Tibial nerve (tissue), 4 donors: ENCODE measurements around the gene EPHA3. TPM values are rescaled to one million over a fixed set of nuclear protein-coding genes. Genes with fewer than 3 reads are reported as not detected.

Experiments used
- DNase-seq, 2 donors: peaks; one replicate each; pipeline ENCODE4 v3.0.0-alpha.2; 2019; ENCODE audit warnings: low spot score in 2 of 2
- H3K27ac ChIP-seq, 4 donors: fragments of 200-600 bp; sonication (generic) in 3 of 4; one replicate each; pipeline ENCODE4 v1.5.1; 2017 to 2019; ENCODE audit warnings: mild to moderate bottlenecking in 1 of 4
- H3K27me3 ChIP-seq, 2 donors: fragments of 200-600 bp; sonication (generic) in 1 of 2; one replicate each; pipeline versions ENCODE4 v1.5.1 to v1.6.0; 2017 to 2019
- H3K36me3 ChIP-seq, 3 donors: fragments of 200-600 bp; sonication (generic); one replicate each; pipeline ENCODE4 v1.5.1; 2018 to 2019
- H3K4me1 ChIP-seq, 4 donors: fragments of 200-600 bp; sonication (generic) in 3 of 4; one replicate each; pipeline ENCODE4 v1.5.1; 2017 to 2019
- H3K4me3 ChIP-seq, 4 donors: fragments of 200-600 bp; sonication (generic) in 3 of 4; one replicate each; pipeline ENCODE4 v1.5.1; 2017 to 2019; ENCODE audit warnings: mild to moderate bottlenecking in 1 of 4, moderate library complexity in 1 of 4
- H3K9me3 ChIP-seq, 4 donors: fragments of 200-600 bp; sonication (generic) in 3 of 4; one replicate each; pipeline ENCODE4 v1.5.1; 2017 to 2019
- EP300 ChIP-seq, 2 donors: sonication (generic); formaldehyde crosslinking; IDR thresholded peaks; one replicate each; pipeline ENCODE4 v1.6.1; 2017; ENCODE audit warnings: antibody characterized with exemption in 2 of 2, mild to moderate bottlenecking in 1 of 2
- POLR2A ChIP-seq, 2 donors: fragments of 450-650 bp; IDR thresholded peaks; one replicate each; pipeline ENCODE4 v1.6.1; 2017; ENCODE audit warnings: antibody characterized with exemption in 2 of 2, mild to moderate bottlenecking in 2 of 2, moderate library complexity in 2 of 2
- WGBS, 2 donors: methylation state at CpG; one replicate each; pipeline ENCODE4 v1.1.5; 2018; 5-methylcytosine and 5-hydroxymethylcytosine counted together
- total RNA-seq, 4 donors: library from RNA; depleted of rRNA; stranded (reverse); fragments of >200 nt; gene quantifications; one replicate each; pipeline ENCODE4 v1.1.0, GENCODE V29; 2016
- TF ChIP-seq, protein P1 (sequence below), 5 experiments: fragments of 200-600 bp in 3 of 5; fragments of 450-650 bp in 2 of 5; sonication (generic) in 3 of 5; IDR thresholded peaks; one replicate each; pipeline ENCODE4 v1.5.1; 2016 to 2019; ENCODE audit warnings: antibody characterized with exemption in 5 of 5, mild to moderate bottlenecking in 3 of 5, moderate library complexity in 2 of 5

Gene EPHA3
- total RNA-seq, 4 donors from 2014 or later: 6.1 to 20.1 (median 7.9) TPM

DNA sequence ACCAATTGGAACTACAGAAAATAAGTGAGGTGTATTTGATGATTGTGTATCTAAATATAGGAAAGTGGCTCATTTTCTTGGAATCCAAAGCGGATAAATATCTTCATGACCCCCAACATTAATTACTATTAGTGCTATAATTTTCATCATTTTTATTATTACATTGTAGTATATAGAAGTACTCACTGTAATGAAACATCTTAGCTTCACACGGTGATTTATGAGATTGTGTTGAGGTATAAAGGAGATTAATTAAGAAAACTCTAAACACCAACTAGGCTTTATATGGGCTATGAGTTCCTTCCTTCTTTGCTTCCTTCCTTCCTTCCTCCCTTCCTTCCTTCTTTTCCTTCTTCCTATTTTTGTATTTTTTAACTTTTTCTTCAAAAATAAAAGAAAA lies 52.2 kb downstream of the EPHA3 start:
- H3K36me3 ChIP-seq: no peaks in the 10 kb centered on the region
- no peaks in the 10 kb centered on the region for H3K27me3 ChIP-seq
- H3K9me3 ChIP-seq: no peaks in the 10 kb centered on the region
- TF ChIP-seq EP300 (IDR thresholded peaks at IDR 0.05) (no peak), POLR2A (IDR thresholded peaks at IDR 0.05) (no peak)
- TF ChIP-seq, protein P1, sequence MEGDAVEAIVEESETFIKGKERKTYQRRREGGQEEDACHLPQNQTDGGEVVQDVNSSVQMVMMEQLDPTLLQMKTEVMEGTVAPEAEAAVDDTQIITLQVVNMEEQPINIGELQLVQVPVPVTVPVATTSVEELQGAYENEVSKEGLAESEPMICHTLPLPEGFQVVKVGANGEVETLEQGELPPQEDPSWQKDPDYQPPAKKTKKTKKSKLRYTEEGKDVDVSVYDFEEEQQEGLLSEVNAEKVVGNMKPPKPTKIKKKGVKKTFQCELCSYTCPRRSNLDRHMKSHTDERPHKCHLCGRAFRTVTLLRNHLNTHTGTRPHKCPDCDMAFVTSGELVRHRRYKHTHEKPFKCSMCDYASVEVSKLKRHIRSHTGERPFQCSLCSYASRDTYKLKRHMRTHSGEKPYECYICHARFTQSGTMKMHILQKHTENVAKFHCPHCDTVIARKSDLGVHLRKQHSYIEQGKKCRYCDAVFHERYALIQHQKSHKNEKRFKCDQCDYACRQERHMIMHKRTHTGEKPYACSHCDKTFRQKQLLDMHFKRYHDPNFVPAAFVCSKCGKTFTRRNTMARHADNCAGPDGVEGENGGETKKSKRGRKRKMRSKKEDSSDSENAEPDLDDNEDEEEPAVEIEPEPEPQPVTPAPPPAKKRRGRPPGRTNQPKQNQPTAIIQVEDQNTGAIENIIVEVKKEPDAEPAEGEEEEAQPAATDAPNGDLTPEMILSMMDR (IDR thresholded peaks at IDR 0.05): no peak
- no peak overlapping the region for H3K4me3 ChIP-seq
- H3K27ac ChIP-seq: no peak overlapping the region
- WGBS, 2 donors: 99% methylated on average over 2 of the region's 2 CpGs
- no peak for DNase-seq
- no peaks in the 10 kb centered on the region for H3K4me1 ChIP-seq

DNA sequence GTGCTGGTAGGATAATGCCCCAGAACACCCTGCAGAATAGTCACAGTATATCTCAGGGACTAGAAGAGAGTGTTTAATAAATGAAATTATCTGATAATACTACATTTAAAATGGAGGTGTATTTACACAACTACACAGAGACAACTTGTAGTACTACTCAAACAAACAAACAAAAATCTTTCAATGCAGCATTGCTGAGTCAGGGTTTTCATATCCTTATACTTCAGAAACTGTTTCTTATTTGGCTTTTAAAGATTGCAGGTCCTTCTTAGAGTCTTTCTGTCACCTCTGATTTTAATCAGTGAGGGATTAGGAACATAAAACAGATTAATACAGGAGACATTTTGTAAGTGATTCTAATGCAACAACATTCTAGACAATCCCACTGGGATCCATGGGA lies 57.4 kb downstream of the EPHA3 start:
- H3K36me3 ChIP-seq: no peaks in the 10 kb centered on the region
- no peak overlapping the region for H3K4me3 ChIP-seq
- no peak for DNase-seq
- no peak overlapping the region for H3K27ac ChIP-seq
- H3K27me3 ChIP-seq: no peaks in the 10 kb centered on the region
- TF ChIP-seq, protein P1 (IDR thresholded peaks at IDR 0.05): no peak
- TF ChIP-seq POLR2A (IDR thresholded peaks at IDR 0.05): no peak
- no peaks in the 10 kb centered on the region for H3K9me3 ChIP-seq
- no peaks in the 10 kb centered on the region for H3K4me1 ChIP-seq

DNA sequence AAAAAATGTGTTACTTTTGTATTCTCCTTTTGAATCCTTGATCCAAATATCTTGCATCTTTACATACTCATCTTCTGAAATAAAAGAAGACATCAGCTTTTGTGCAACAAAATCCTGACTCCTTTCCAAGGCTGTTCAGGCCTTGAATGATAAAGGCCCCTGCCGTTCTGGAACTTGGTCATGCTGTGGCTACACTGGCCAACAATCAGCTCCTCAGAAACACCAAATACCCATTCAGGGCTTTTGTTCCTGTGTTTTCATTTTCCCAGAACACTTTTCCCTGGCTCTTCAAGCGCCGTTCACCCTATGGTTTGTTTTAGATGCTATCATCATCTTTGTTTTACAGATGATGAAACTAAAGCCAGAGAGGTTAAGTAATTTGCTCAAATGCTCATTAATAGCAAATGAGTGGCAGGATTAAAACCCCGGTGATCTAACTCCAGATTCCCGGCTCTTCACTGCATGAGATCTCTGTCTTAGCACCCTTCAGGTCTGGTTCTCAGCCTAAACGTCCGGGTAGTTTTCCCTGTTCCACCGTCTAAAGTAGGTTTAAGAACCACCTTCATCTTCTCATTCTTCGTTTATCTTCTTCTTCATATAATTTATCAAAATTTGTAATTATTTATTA lies 58.3 kb downstream of the EPHA3 start:
- TF ChIP-seq POLR2A (IDR thresholded peaks at IDR 0.05): no peak
- TF ChIP-seq, protein P1 (IDR thresholded peaks at IDR 0.05): no peak
- no peak for TF ChIP-seq EP300 (IDR thresholded peaks at IDR 0.05)
- Histone ChIP-seq H3K4me3 (no peak overlapping the region), H3K36me3 (no peaks in the 10 kb centered on the region), H3K27me3 (no peaks in the 10 kb centered on the region), H3K9me3 (no peaks in the 10 kb centered on the region), H3K4me1 (no peaks in the 10 kb centered on the region), H3K27ac (no peak overlapping the region)
- no peak for DNase-seq
- WGBS, 2 donors: 79 to 86% methylated on average over 9 of the region's 9 CpGs

- no peaks in the 10 kb centered on the region for H3K36me3 ChIP-seq
- whole genome bisulfite sequencing, 2 donors: 54 to 70% methylated on average over 9 of the region's 9 CpGs
- no peak overlapping the region for H3K27ac ChIP-seq
- DNase-seq: no peak
- no peaks in the 10 kb centered on the region for H3K27me3 ChIP-seq
- TF ChIP-seq, protein P1 (IDR thresholded peaks at IDR 0.05): no peak
- TF ChIP-seq POLR2A (IDR thresholded peaks at IDR 0.05): no peak
- TF ChIP-seq EP300 (IDR thresholded peaks at IDR 0.05): no peak
- H3K4me1 ChIP-seq: no peaks in the 10 kb centered on the region
- H3K4me3 ChIP-seq: peak overlapping the region in 2 of 4 donors; percentile 5 to 11
- no peaks in the 10 kb centered on the region for H3K9me3 ChIP-seq
Observed at GRCh38 chr3:89171687-89172545, 64.5 kb downstream of the EPHA3 start.

- H3K4me3 ChIP-seq: no peak overlapping the region
- no peak overlapping the region for H3K27ac ChIP-seq
- no peaks in the 10 kb centered on the region for H3K36me3 ChIP-seq
- no peaks in the 10 kb centered on the region for H3K4me1 ChIP-seq
- DNase-seq: no peak
- no peaks in the 10 kb centered on the region for H3K9me3 ChIP-seq
- H3K27me3 ChIP-seq: no peaks in the 10 kb centered on the region
- TF ChIP-seq, protein P1 (IDR thresholded peaks at IDR 0.05): no peak
- TF ChIP-seq EP300 (IDR thresholded peaks at IDR 0.05): no peak
- TF ChIP-seq POLR2A (IDR thresholded peaks at IDR 0.05): no peak
Observed at GRCh38 chr3:89173546-89173945, 66.1 kb downstream of the EPHA3 start.
